ENCODE results near the gene CDON.

CDON gene

GRCh38 chr11:125978181-125978716 lies 84.4 kb downstream of the CDON start:
- no peaks in the 10 kb centered on the region for H3K27me3 ChIP-seq
- no peak overlapping the region for H3K27ac ChIP-seq
- intact Hi-C loops (cut with DNase I; ENCODE audit: low total_unique reads): no loop called here
- H3K9me3 ChIP-seq: no peaks in the 10 kb centered on the region
- no peak for DNase-seq
- peaks cover 0 to 5% (median 0%) of the 10 kb centered on the region in 4 donors for H3K4me1 ChIP-seq
- TF ChIP-seq CTCF (IDR thresholded peaks at IDR 0.05): no peak
- no peak overlapping the region for H3K4me3 ChIP-seq
- no peaks in the 10 kb centered on the region for H3K36me3 ChIP-seq

GRCh38 chr11:125977333-125977732 lies 85.3 kb downstream of the CDON start:
- no peak for TF ChIP-seq CTCF (IDR thresholded peaks at IDR 0.05)
- intact Hi-C loops (cut with DNase I; ENCODE audit: low total_unique reads): no loop called here
- Histone ChIP-seq H3K27me3 (no peaks in the 10 kb centered on the region), H3K27ac (no peak overlapping the region), H3K4me3 (no peak overlapping the region), H3K36me3 (no peaks in the 10 kb centered on the region), H3K9me3 (no peaks in the 10 kb centered on the region), H3K4me1 (peaks cover 0 to 5% (median 0%) of the 10 kb centered on the region in 4 donors)
- no peak for DNase-seq

GRCh38 chr11:125976156-125976555 lies 86.5 kb downstream of the CDON start:
- H3K36me3 ChIP-seq: no peaks in the 10 kb centered on the region
- H3K27ac ChIP-seq: no peak overlapping the region
- H3K9me3 ChIP-seq: no peaks in the 10 kb centered on the region
- no peak for TF ChIP-seq CTCF (IDR thresholded peaks at IDR 0.05)
- no peak overlapping the region for H3K4me3 ChIP-seq
- intact Hi-C loops (cut with DNase I; ENCODE audit: low total_unique reads): no loop called here
- H3K27me3 ChIP-seq: no peaks in the 10 kb centered on the region
- DNase-seq: no peak
- H3K4me1 ChIP-seq: peaks cover 0 to 5% (median 0%) of the 10 kb centered on the region in 4 donors

- intact Hi-C loops (cut with DNase I; ENCODE audit: low total_unique reads): no loop called here
- H3K36me3 ChIP-seq: no peaks in the 10 kb centered on the region
- H3K4me3 ChIP-seq: no peak overlapping the region
- DNase-seq: no peak
- no peak for TF ChIP-seq CTCF (IDR thresholded peaks at IDR 0.05)
- H3K4me1 ChIP-seq: peaks cover 0 to 5% (median 0%) of the 10 kb centered on the region in 4 donors
- no peaks in the 10 kb centered on the region for H3K27me3 ChIP-seq
- H3K27ac ChIP-seq: no peak overlapping the region
- no peaks in the 10 kb centered on the region for H3K9me3 ChIP-seq
Measured at GRCh38 chr11:125975634-125976033, 87.0 kb downstream of the CDON start.

GRCh38 chr11:125974284-125974683 lies 88.4 kb downstream of the CDON start:
- intact Hi-C loops (cut with DNase I; ENCODE audit: low total_unique reads): no loop called here
- DNase-seq: no peak
- no peaks in the 10 kb centered on the region for H3K36me3 ChIP-seq
- TF ChIP-seq CTCF (IDR thresholded peaks at IDR 0.05): no peak
- no peak overlapping the region for H3K4me3 ChIP-seq
- H3K4me1 ChIP-seq: peaks cover 0 to 5% (median 0%) of the 10 kb centered on the region in 4 donors
- no peaks in the 10 kb centered on the region for H3K27me3 ChIP-seq
- H3K27ac ChIP-seq: no peak overlapping the region
- no peaks in the 10 kb centered on the region for H3K9me3 ChIP-seq

GRCh38 chr11:125971618-125972017 lies 91.0 kb downstream of the CDON start:
- intact Hi-C loops (cut with DNase I; ENCODE audit: low total_unique reads): no loop called here
- H3K9me3 ChIP-seq: no peaks in the 10 kb centered on the region
- TF ChIP-seq CTCF (IDR thresholded peaks at IDR 0.05): no peak
- no peak overlapping the region for H3K27ac ChIP-seq
- no peaks in the 10 kb centered on the region for H3K27me3 ChIP-seq
- no peaks in the 10 kb centered on the region for H3K4me1 ChIP-seq
- H3K36me3 ChIP-seq: no peaks in the 10 kb centered on the region
- DNase-seq: no peak
- no peak overlapping the region for H3K4me3 ChIP-seq
